Hindlimb muscle (tissue), 1 donor: ENCODE results near the gene NKAPD1. TPM values are rescaled to one million over a fixed set of nuclear protein-coding genes. Genes with fewer than 3 reads are reported as not detected.
"Not testable (repeated sequence)": the region's sequence is repeated elsewhere in the genome, so short reads cannot be mapped to it uniquely, and the experiment has no call there.

Experiments
- DNase-seq: peaks from one replicate; pipeline ENCODE4 v3.0.0-alpha.2; 2013
- polyA plus RNA-seq: library from polyadenylated mRNA; unstranded; fragments of 120-200 nt; gene quantifications from one replicate; pipeline ENCODE4 v1.2.1, GENCODE V29; 2013; ENCODE audit not compliant: insufficient read length

The NKAPD1 gene, protein sequence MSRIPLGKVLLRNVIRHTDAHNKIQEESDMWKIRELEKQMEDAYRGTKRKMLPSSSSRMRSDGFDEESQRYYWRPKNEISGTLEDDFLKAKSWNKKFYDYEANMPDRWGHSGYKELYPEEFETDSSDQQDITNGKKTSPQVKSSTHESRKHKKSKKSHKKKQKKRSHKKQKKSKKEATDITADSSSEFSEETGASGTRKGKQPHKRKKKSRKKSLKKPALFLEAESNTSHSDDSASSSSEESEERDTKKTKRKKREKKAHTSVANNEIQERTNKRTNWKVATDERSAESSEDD
- 26.1 TPM for polyA plus RNA-seq

DNA sequence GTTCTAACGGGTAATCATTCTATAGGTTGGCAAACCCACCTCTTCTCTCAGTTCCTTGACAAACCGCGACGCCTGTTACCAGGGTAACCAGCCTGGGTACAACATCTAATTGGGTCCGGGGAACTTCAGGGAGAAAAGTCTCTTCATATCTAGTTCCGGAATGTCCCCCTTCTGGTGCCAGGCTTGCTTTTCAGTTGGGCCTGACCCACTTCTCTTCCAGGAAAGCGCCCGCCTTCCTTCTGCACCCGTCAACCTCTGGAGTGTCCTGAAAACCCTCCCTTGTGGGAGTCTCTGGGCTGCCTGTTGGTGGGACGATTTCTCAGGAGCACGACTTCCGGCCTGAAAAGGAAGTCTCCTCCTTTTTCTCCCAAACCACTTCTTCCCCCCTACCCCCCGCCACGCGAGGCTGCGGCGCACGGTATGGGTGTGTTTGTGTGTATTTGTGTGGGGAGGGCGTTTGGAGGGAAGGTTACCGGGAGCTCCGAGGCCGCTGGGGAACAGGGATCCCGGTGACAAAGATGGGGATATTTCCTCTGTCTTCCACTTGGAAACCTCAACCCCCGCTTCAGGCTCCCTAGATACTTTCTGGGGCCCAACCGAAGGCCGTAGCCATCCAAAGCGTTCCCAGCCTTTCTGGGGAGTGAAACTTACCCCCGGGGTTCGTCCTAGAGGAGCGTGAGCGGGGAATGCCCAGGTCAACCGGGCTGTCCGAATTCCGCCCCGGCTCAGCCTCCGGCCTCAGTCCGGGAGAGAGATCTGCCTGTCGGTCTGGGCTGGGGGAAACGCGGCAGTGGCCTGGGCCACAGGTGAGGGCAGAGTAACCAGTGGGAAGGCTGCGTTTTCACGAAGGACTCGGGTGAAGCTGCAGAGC lies at the start of gene NKAPD1, which contains the start of gene PIH1D2:
TSS of gene NKAPD1 (plus strand) at position 359 of the 871 bp plus-strand sequence. CDS start 1,276 bp downstream, outside the sequence.
TSS of gene PIH1D2 (minus strand) at position 77 of the 871 bp plus-strand sequence. CDS start 843 bp downstream, outside the sequence.
- peak; percentile 86 for DNase-seq

DNA sequence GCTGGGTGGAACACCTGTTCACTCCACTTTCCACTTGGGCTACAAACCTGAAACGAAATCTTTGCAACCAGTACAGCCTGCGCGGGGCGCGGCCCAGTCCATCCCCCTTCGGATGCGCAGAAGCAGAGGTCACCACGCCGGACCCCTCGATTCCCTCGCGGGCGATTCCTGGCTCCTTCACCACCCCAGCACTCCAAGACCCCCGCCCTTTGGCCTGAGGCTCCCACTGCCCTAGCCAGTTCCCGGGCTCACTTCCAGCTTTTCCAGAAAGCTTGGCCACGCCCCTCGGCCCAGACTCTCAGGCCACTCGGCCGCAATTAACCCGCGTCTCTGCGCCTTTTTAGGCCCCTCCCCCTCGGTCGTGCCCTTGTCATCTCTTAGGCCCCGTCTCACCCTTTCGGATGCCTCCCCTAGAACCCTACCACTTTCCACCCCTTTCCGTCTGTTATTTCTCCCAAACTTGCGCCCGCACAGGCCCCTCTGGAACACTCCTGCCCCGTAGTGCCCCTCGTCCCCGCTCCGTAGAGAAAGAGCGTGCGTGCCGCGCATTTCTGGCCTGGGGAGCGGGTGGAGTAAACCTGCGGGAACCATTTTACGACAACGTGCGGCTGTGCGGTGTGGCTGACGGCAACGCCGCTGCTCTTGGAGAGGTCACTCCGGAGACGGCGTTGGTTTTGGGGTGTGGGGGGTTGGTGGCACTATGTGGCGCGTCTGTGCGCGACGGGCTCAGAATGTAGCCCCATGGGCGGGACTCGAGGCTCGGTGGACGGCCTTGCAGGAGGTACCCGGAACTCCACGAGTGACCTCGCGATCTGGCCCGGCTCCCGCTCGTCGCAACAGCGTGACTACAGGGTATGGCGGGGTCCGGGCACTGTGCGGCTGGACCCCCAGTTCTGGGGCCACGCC lies 49.1 kb upstream of the NKAPD1 start, which contains the start of gene DLAT:
TSS of gene DLAT (plus strand) at position 636 of the 906 bp plus-strand sequence. CDS start at position 701, 65 bp downstream.
- peak; percentile 85 for DNase-seq

DNA sequence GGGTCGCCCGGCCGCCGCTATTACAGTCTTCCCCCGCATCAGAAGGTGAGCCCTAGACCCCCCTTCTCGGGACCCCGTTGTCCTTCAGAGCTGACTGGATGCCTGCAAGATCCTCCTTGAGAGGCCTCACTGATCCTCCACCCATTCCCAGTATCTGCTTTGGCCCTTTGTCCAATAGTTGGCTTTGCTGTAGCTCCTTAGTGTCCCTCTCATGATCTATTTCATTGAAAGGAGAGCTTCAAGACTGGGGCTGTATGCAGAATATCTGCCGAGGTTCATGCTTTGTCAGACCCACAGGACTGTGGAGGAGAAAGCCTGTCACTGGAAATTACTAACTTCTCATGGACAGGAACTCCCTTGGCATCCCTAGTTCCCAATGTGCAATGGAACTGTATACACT lies 48.4 kb upstream of the NKAPD1 start:
- no peak for DNase-seq

DNA sequence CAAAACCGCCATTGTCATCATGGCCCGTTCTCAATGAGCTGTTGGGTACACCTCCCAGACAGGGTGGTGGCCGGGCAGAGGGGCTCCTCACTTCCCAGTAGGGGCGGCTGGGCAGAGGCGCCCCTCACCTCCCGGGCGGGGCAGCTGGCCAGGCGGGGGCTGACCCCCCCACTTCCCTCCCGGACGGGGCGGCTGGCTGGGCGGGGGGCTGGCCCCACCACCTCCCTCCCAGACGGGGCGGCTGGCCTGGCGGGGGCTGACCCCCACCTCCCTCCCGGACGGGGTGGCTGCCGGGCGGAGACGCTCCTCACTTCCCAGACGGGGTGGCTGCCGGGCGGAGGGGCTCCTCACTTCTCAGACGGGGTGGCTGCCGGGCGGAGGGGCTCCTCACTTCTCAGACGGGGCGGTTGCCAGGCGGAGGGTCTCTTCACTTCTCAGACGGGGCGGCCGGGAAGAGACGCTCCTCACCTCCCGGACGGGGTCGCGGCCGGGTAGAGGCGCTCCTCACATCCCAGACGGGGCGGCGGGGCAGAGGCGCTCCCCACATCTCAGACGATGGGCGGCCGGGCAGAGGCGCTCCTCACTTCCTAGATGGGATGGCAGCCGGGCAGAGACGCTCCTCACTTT lies 47.2 kb upstream of the NKAPD1 start:
- DNase-seq: not testable (repeated sequence)

DNA sequence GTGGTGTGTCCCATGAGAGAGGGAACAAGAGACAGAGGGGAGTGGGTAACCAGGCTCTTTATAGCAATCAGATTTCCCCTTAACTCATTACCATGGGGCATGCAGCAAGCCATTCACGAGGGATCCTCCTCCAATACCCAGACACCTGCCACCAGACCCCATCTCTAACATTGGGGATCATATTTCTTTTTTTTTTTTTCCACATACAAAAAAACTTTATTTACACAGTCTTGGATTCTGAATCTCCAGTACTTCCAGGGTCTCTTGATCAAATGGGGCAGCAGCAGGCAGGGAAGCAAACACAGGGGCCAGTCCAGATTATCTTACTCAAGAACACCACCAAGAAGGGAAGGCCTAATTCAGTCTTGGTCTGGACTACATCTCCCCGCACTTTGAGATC lies 44.6 kb upstream of the NKAPD1 start:
- DNase-seq: no peak

DNA sequence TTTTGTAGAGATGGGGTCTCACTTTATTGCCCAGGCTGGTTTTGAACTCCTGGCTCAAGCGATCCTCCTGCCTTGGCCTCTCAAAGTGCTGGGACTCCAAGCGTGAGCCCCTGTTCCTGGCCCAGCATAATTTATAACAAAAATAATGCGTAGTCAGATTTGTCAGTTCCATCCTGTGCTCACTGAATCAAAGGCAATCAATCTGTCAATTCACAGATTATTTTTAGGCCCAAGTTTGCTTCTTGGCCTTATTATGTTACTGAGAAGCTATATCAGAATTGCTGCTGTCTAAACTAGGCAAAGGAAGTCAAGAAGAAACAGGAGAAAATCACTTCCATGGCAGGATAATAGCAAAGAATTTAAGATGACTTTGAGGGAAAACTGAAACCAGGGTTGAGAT lies 40.2 kb upstream of the NKAPD1 start:
- DNase-seq: no peak

DNA sequence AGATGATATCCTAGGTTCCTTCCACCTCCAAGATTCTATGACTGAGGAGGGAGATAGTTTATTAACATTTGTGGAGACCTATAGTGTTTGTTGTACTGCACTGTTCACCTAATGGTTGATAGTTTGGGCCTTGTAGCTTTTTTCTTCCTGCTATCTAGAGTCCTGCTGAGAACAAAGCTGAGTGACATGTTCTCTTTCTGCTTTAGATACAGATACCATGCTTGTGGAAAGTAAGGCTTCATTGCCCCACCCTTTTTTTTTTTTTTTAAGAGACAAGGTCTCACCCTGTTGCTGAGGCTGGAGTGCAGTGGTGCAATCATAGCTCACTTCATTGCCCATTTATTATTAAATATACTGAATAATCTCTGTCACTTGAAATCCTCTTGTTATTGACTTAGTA lies 36.6 kb upstream of the NKAPD1 start:
- no peak for DNase-seq

DNA sequence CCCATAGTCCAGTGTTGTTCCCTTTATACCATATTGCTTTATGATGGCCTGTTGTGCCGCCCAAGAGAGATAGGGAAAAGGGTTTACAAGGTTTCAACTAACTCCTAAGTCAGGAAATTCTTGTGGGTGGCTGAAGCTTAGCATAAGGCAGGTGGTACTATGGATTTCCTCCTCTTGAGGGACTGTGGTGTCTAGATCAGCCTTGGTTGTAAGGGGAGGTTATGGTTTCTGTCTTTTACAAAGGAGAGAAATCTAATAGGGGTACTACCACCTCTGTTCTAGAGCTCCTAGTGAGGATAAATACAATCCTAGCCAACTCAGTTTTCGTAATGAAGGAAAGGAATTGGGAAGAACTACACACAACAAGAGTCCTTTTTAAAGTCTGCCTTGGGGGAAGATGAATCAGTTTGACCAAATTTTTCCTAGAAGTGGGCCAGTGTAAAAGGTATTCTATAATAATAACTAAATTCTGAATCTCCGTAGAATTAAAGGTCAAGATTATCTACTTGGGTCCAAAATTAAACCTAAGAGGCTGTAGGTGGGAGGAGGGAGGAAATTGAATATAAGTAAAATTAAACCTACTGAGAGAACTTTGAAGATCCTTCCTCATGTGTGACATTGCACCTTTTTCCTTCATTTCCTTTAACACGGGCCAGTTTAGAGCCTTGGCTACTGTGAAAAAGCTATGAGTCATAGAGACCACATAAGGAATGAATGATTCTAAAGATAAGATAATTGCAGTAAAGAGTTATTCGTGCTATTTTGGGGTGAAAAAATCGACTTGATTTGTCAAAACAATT lies 31.7 kb upstream of the NKAPD1 start:
- DNase-seq: no peak

DNA sequence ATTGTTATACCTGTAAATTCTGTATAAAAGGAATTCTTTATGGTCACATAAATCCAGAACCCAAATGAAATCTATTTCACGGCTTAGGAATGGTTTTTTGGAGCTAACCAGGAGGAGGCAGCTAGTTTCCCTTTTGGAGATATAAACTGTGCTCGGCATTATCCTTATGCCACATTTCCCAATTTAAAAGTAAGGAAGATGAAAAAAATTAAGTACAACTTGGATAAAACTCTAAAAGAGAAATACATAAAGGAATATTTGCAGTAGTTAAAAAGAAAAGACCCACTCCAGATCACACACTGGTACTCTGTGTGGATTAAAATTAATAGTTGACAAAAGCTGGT lies 31.2 kb upstream of the NKAPD1 start:
- DNase-seq: no peak

DNA sequence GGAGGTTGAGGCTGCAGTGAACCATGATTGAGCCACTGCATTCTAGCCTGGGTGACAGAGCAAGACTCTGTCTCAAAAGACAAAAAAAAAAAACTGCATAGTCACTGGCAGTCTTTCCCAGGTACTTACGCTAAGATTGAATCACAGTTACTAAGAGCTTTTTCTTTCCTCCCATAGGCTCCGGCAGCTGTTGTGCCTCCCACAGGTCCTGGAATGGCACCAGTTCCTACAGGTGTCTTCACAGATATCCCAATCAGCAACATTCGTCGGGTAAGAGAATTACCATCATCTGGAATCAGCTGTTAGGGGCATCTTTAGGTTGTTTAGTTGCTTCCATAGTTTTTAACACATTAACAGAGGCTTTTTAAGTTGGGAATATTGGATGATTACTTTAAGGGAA lies 29.1 kb upstream of the NKAPD1 start:
- no peak for DNase-seq

DNA sequence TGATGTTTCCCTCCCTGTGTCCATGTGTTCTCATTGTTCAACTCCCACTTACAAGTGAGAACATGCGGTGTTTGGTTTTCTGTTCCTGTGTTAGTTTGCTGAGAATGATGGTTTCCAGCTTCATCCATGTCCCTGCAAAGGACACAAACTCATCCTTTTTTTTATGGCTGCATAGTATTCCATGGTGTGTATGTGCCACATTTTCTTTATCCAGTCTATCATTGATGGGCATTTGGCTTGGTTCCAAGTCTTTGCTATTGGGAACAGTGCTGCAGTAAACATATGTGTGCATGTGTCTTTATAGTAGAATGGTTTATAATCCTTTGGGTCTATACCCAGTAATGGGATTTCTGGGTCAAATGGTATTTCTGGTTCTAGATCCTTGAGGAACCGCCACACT lies 27.5 kb upstream of the NKAPD1 start:
- DNase-seq: not testable (repeated sequence)

DNA sequence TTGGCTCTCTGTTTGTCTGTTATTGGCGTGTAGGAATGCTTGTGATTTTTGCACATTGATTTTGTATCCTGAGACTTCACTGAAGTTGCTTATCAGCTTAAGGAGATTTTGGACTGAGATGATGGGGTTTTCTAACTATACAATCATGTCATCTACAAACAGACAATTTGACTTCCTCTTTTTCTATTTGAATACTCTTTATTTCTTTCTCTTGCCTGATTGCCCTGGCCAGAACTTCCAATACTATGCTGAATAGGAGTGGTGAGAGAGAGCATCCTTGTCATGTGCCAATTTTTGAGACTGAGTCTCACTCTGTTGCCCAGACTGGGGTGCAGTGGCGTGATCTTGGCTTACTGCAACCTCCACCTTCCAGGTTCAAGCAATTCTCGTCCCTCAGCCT lies 25.8 kb upstream of the NKAPD1 start:
- not testable (repeated sequence) for DNase-seq

DNA sequence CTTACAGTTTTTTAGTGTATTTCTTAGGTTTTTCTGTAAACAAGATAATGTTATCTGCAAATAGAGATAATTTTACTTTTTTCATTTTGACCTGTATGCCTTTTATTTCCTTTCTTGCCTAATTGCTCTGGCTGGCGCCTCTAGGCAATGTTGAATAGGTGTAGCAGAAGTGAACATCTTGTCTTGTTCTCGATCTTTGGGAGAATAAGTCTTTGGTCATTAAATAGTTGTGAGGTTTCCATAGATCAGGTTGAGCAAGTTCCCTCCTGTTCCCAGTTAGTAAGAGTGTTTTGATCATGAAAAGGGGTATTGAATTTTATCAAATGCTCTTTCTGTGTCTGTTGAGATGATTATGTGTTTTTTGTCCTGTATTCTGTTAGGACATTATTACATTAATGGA lies 24.3 kb upstream of the NKAPD1 start:
- no peak for DNase-seq

DNA sequence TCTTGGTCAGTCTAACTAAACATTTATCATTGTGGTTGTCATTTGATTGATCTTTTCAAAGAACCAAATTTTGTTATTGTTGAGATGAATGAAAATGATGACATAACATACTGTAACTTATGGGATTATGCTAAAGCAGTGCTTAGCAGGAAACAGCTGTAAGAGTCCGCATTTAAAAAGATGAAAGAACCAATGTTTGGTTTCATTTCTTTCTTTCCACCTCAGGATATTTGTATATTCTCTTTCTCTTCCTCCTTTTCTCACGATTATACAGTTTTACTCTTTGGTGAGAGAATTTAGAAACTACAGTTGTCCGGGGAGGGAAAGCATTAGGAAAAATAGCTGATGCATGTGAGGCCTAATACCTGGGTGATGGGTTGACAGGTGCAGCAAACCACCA lies 23.4 kb upstream of the NKAPD1 start:
- no peak for DNase-seq

DNA sequence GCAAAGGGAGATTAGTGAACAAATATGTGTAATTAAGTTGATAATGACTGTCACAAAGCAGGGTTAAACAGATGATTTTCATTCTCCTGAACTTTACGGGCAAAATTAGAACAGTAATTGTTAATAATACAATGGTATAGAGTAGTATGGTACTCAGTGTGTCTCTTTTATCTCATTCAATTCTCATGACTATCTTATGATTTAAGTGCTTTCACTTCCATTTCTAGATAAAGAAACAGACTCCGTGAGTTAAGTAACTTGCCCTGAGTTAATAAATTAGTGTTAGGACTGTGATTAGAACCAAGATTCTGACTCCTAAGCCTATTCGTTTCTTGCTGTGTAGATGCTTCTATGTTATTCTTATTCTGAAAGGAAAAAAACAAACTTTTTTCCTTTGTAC lies 22.3 kb upstream of the NKAPD1 start:
- DNase-seq: no peak

DNA sequence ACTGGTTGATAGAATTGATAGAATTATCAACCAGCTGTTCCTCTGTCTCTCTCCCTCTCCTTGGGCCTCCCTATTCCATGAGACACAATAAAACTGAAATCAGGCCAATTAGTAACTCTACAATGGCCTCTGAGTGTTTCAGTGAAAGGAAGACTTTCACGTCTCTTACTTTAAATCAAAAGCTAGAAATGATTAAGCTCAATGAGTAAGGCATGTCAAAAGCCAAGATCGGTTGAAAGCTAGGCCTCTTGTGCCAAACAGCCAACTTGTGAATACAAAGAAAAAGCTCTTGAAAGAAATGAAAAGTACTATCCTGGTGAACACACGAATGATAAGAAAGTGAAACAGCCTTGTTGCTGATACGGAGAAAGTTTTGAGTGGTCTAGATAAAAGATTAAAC lies 16.9 kb upstream of the NKAPD1 start:
- no peak for DNase-seq

DNA sequence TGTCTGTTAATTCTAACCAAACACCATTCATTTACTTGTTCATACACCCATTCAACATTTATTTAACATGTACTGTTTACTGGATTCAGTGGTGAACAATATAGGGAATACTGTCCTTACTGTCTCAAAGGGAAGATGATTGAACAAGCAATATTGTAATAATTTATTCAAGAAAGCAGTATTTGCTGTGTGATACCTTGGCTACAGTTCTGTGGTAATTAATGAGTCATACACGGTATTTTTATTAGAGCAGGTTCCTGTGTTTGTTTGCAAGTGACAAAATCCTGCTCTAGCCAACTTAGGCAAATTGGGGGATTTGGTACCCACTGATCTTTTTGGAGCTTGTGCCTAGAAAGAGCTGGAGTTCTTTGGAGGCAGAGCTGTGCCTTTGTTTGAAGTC lies 16.0 kb upstream of the NKAPD1 start:
- no peak for DNase-seq

DNA sequence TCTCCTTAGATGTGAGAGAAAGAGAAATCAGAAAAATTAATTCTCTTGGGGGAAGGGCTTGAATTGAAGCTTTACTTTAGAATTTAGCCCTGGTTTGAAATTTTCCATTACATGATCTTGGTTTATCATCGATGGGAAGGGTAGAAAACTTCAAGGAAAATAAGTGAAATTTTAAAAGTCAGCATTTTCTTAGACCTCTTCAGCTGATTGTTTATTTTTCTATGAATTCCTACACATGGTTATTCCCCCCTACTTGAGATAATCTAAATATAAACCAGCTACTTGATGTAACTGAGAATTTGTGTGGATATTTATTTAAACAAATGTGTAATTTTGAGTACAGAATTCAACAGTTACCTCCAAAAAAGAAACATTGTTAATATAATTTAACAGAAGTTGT lies 11.2 kb upstream of the NKAPD1 start:
- DNase-seq: no peak

DNA sequence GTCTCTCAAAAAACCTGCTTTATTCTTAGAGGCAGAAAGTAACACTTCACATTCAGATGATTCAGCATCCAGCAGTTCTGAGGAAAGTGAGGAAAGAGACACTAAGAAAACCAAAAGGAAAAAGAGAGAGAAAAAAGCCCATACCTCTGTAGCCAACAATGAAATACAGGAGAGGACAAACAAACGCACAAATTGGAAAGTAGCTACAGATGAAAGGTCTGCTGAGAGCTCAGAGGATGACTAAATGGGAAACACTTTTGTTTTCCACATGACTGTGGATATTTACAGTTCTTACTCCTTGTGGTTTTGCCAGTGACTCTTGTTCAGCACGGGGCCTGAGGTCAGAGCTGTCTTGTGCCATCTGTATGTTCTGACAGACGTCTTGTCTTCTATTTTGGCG lies 8.6 kb downstream of the NKAPD1 start:
- no peak for DNase-seq

DNA sequence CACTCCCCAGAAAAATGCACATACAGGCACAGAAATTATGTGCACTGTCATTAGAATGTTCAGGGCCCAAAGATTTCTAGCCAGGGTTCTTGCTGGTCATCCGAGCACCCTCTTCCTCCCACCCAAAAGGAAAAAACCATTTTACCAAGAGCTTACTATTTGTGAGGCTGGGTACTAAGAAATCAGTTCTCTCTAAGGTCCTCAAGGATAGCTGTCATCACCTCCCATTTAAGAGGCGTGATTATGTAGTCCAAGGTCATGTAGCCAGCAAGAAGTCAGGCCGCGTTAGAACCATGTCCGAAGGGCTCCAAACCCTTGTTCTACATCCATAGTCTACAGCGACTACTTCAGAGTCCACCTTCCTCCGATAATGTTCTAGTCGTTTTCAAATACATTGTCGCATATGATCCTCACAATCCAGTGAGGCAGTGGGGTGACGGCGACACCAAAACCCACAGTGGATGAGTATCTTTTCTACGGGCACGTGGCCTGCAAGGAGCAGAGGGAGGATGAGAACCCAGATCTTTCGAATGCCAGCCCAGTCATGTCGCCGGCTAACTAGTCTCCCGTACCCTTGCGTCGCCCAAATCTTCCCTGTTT lies 11.8 kb downstream of the NKAPD1 start:
- DNase-seq: peak; percentile 5
